Lower lobe of right lung (tissue), 2 donors: ENCODE measurements around the gene PLEKHA5. TPM values are rescaled to one million over a fixed set of nuclear protein-coding genes. Genes with fewer than 3 reads are reported as not detected.
A peak's percentile ranks its signal among the peaks of the same experiment; 100 is the strongest.

ENCODE experiments used
- ATAC-seq, 2 donors: fragments of 200-7000 bp; cut with Tn5 transposase; one replicate each; pipeline ENCODE4 v1.9.1; 2020 to 2022; ENCODE audit warnings: mild to moderate bottlenecking in 2 of 2, moderate library complexity in 2 of 2
- DNase-seq: peaks from one replicate; pipeline ENCODE4 v3.0.0-alpha.2; 2020
- H3K27ac ChIP-seq: fragments of 200-600 bp; one replicate; pipeline ENCODE4 v1.8.0; 2022
- H3K27me3 ChIP-seq: fragments of 200-600 bp; one replicate; pipeline ENCODE4 v1.8.0; 2022; ENCODE audit warnings: low read depth
- H3K36me3 ChIP-seq: fragments of 200-600 bp; one replicate; pipeline ENCODE4 v1.8.0; 2022; ENCODE audit warnings: mild to moderate bottlenecking
- H3K4me1 ChIP-seq: fragments of 200-600 bp; one replicate; pipeline ENCODE4 v1.8.0; 2022
- H3K4me3 ChIP-seq: fragments of 200-600 bp; one replicate; pipeline ENCODE4 v1.8.0; 2022; ENCODE audit warnings: mild to moderate bottlenecking
- H3K9me3 ChIP-seq: fragments of 200-600 bp; one replicate; pipeline ENCODE4 v1.8.0; 2022
- intact Hi-C: fragments of 100-400 bp; cut with DNase I; formaldehyde crosslinking; loops from one replicate; pipeline ENCODE4 v1.11.0; 2022
- total RNA-seq: library from RNA; stranded (reverse); fragmentation: NEBNext Ultra II Directional; extraction: Animal tissue kit (Norgen Biotek cat#: 25700); gene quantifications from one replicate; pipeline ENCODE4 v1.2.1, GENCODE V29; 2021
- TF ChIP-seq, protein P1 (sequence below): fragments of 200-600 bp; IDR thresholded peaks from one replicate; pipeline ENCODE4 v1.8.0; 2022; ENCODE audit warnings: antibody characterized with exemption, mild to moderate bottlenecking
- donor health status: DM: no; HTN: yes; CAD: no; lungs with severe emphysema.

Gene PLEKHA5
- total RNA-seq, 1 donor from 2014 or later: 29.2 TPM

DNA sequence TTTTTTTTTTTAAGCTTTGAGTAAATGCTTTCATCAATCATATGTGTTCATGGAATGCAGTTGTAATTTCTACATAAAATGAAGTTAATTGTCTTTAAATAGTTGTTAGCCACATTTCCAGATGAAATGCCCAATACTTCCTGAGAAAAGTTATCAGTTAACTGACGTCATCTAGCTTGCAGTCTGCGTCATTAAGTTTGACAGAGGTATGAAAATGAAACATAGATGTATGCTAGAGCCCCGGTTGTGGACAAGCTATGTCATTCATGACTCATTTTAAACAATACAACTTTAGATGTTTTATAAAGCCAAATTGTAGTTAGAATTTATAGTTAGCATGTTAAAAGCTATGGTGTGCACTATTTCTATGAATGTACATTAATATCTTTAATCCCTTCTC, 90.7 kb downstream of the PLEKHA5 start:
- no peak for ATAC-seq

DNA sequence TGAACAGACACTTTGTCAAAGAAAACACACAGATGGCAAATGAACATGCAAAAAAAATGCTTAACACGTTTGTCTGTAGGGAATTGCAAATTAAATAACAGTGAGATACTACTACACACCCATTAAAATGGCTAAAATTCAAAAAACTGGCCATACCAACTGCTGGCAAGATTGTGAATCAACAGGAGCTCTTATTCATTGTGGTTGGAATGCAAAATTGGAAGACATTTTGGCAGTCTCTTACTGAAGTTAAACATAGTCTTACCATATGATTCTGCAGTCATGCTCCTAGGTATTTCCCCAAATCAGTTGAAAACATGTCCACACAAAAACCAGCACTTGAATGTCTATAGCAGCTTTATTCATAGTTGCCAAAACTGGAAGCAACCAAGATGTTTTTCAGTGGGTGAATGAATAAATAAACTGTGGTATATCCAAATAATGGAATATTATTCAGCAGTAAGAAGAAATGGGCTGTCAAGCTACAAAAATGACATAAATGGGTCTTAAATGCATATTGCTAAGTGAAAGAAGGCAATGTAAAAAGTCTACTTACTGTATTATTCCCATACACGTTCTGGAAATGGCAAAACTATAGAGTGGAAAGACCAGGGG, 91.4 kb downstream of the PLEKHA5 start:
- Histone ChIP-seq H3K9me3 (no peaks in the 10 kb centered on the region), H3K27ac (no peak overlapping the region), H3K36me3 (no peaks in the 10 kb centered on the region), H3K27me3 (no peaks in the 10 kb centered on the region), H3K4me1 (no peaks in the 10 kb centered on the region), H3K4me3 (no peak overlapping the region)
- TF ChIP-seq, protein P1, sequence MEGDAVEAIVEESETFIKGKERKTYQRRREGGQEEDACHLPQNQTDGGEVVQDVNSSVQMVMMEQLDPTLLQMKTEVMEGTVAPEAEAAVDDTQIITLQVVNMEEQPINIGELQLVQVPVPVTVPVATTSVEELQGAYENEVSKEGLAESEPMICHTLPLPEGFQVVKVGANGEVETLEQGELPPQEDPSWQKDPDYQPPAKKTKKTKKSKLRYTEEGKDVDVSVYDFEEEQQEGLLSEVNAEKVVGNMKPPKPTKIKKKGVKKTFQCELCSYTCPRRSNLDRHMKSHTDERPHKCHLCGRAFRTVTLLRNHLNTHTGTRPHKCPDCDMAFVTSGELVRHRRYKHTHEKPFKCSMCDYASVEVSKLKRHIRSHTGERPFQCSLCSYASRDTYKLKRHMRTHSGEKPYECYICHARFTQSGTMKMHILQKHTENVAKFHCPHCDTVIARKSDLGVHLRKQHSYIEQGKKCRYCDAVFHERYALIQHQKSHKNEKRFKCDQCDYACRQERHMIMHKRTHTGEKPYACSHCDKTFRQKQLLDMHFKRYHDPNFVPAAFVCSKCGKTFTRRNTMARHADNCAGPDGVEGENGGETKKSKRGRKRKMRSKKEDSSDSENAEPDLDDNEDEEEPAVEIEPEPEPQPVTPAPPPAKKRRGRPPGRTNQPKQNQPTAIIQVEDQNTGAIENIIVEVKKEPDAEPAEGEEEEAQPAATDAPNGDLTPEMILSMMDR: no peak
- DNase-seq (no peak), ATAC-seq (no peak)
- intact Hi-C loops: no loop called here

More for the DNA sequence above, 90.7 kb downstream of the PLEKHA5 start:
- Histone ChIP-seq H3K4me1 (no peaks in the 10 kb centered on the region), H3K4me3 (no peak overlapping the region), H3K27ac (no peak overlapping the region), H3K9me3 (no peaks in the 10 kb centered on the region), H3K36me3 (no peaks in the 10 kb centered on the region), H3K27me3 (no peaks in the 10 kb centered on the region)
- DNase-seq: no peak
- intact Hi-C loops: no loop called here
- TF ChIP-seq, protein P1: no peak

GRCh38 chr12:19222558-19222957, 93.0 kb downstream of the PLEKHA5 start:
- H3K27ac ChIP-seq: no peak overlapping the region
- no peak for ATAC-seq
- DNase-seq: no peak
- no peak overlapping the region for H3K4me3 ChIP-seq
- H3K9me3 ChIP-seq: no peaks in the 10 kb centered on the region
- intact Hi-C loops: no loop called here
- H3K27me3 ChIP-seq: no peaks in the 10 kb centered on the region
- TF ChIP-seq, protein P1: no peak
- H3K36me3 ChIP-seq: no peaks in the 10 kb centered on the region
- H3K4me1 ChIP-seq: no peaks in the 10 kb centered on the region

- H3K4me1 ChIP-seq: no peaks in the 10 kb centered on the region
- no peaks in the 10 kb centered on the region for H3K36me3 ChIP-seq
- no peak overlapping the region for H3K4me3 ChIP-seq
- intact Hi-C loops: no loop called here
- TF ChIP-seq, protein P1: no peak
- DNase-seq (no peak), ATAC-seq (peak in 1 of 2 donors; percentile 43)
- H3K9me3 ChIP-seq: no peaks in the 10 kb centered on the region
- H3K27ac ChIP-seq: no peak overlapping the region
- H3K27me3 ChIP-seq: no peaks in the 10 kb centered on the region
These were observed 93.5 kb downstream of the PLEKHA5 start for GRCh38 chr12:19223018-19223417.

DNA sequence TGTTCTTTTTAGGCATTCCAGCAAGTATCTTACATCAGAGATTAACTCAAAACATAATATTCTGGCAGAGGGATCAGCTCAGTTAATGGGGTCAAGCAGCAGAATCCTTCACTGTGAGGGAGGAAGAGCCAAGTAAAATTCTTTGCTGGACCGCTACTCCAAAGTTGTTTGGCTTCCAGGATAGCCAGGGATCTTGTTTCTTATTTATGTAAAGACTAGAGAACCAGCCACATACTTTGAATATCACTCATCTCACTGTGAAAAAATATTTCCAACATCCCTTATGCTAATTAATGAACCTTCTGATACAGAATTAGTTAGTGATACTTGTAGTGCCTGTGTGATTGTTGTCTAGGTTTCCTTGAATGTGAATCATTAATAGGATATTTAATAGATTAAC, 94.2 kb downstream of the PLEKHA5 start:
- TF ChIP-seq, protein P1: no peak
- no peak for ATAC-seq

More for the DNA sequence above, 94.2 kb downstream of the PLEKHA5 start:
- intact Hi-C loops: no loop called here
- Histone ChIP-seq H3K4me3 (no peak overlapping the region), H3K9me3 (no peaks in the 10 kb centered on the region), H3K36me3 (no peaks in the 10 kb centered on the region), H3K4me1 (no peaks in the 10 kb centered on the region), H3K27me3 (no peaks in the 10 kb centered on the region), H3K27ac (no peak overlapping the region)
- no peak for DNase-seq
